GM19463 (cell line): ENCODE results near the gene BIRC3.
"Not testable (repeated sequence)": the region's sequence is repeated elsewhere in the genome, so short reads cannot be mapped to it uniquely, and the experiment has no call there.

Source experiments
- ATAC-seq: cut with Tn5 transposase; IDR thresholded peaks from one replicate; pipeline ENCODE4 v1.9.1; 2021; ENCODE audit warnings: mild to moderate bottlenecking, moderate library complexity; ENCODE audit not compliant: unreplicated experiment

BIRC3 gene

DNA sequence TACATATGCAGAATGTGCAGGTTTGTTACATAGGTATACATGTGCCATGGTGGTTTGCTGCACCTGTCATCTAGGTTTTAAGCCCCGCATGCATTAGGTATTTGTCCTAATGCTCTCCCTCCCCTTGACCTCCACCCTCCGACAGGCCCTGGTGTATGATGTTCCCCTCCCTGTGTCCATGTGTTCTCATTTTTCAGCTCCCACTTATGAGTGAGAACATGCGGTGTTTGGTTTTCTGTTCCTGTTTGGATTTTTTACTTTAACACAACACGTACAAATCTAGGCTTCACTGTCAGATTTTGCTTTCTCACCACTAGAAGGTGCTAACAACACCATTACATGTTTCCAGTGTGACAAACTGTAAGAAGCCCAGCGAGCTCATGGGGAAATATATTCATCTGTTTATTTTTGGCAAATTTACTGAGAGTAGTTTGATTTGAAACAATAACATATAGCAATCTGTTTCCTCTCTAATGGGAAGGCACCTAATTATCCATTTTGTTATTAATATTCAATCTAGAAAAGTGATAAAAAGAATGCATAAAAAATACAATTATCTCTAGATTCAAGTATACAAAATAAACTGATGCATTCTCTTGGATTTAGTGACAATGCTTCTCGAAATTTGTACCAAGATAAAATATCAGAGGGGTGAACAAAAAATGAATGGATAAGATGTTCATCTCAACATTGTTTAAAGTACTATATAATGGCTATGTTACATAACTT lies 23.2 kb upstream of the BIRC3 start:
- ATAC-seq: peak; percentile 94

- peak; percentile 35 for ATAC-seq
Observed at GRCh38 chr11:102295045-102295444, 22.2 kb upstream of the BIRC3 start.

DNA sequence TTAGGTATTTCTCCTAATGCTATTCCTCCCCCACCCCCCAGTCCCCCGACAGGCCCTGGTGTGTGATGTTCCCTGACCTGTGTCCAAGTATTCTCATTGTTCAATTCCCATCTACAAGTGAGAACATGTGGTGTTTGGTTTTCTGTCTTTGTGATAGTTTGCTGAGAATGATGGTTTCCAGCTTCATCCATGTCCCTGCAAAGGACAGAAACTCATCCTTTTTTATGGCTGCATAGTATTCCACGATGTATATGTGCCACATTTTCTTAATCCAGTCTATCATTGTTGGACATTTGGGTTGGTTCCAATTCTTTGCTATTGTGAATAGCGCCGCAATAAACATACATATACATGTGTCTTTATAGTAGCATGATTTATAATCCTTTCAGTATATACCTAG lies 20.5 kb upstream of the BIRC3 start:
- not testable (repeated sequence) for ATAC-seq

GRCh38 chr11:102300837-102301236 lies 16.4 kb upstream of the BIRC3 start:
- not testable (repeated sequence) for ATAC-seq

- no peak for ATAC-seq
Observed at GRCh38 chr11:102302241-102302640, 15.0 kb upstream of the BIRC3 start.

DNA sequence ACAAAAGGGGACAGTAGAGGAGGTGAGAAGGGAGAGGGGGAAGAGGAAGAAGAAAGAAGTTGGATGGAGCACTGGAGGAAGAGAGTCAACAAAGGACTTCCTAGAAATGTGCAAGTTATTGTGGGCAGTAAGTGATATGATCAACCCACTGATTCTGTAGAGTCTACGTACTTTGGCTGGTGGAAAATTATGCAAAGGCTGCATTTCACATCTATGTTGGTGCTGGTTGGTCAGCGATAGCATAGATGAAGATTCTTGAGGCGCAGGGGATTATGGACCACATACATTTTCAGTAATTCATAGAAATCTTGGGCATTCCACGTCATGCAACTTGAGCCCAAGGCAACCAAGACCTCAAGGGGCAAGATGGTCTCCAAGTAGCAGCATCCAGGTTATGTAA lies 12.6 kb upstream of the BIRC3 start:
- ATAC-seq: no peak

DNA sequence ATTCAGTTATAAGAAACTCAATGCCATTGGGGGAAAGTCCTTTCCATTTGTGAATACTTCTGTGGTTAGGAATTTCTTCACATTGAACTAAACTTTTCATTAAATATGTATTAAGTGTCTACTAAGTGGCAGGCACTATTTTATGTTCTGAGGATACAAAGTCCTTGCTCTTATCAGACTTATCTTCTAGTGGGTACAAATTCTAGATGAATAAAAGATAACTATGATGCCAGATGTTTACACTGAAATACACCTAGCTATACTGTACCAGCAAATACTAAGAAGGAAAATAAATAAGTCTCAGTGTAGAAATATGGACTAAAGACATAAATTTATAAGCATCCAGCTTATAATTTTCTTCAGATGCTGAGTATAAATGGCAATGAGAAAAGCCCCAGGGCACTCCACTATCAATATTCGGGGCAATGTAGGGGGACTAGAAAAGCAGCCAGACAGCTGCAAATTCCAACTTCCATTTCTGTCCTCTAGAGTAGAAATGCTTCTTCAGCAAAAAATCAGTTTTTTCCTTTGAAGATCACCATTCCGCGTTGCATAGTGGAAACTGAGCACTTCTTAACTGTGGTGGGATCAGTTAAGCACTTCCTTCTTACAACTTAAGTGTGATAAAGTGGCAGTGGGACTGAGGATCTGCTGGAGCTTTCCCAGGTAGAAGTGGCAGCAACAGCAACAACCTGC lies 11.8 kb upstream of the BIRC3 start:
- ATAC-seq: no peak

GRCh38 chr11:102306048-102306597 lies 11.2 kb upstream of the BIRC3 start:
- no peak for ATAC-seq

GRCh38 chr11:102306817-102307726 lies 10.2 kb upstream of the BIRC3 start:
- ATAC-seq: no peak

DNA sequence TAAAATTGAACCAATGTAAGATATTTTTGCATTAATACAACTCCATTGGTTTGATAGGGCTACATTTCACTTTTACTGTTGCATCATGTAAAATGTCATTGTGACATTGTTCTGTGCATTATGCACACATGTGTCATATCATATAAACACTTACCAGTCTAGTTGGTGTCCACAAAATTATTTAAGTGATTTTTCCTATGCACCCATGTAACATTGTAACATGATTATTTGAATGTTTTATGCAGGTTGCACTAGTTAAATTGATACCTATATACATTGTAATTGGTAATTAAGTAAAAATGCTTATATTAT lies 9.6 kb upstream of the BIRC3 start:
- no peak for ATAC-seq

GRCh38 chr11:102309621-102310541 lies 7.4 kb upstream of the BIRC3 start:
- ATAC-seq: no peak

GRCh38 chr11:102312667-102313066 lies 4.6 kb upstream of the BIRC3 start:
- ATAC-seq: no peak

DNA sequence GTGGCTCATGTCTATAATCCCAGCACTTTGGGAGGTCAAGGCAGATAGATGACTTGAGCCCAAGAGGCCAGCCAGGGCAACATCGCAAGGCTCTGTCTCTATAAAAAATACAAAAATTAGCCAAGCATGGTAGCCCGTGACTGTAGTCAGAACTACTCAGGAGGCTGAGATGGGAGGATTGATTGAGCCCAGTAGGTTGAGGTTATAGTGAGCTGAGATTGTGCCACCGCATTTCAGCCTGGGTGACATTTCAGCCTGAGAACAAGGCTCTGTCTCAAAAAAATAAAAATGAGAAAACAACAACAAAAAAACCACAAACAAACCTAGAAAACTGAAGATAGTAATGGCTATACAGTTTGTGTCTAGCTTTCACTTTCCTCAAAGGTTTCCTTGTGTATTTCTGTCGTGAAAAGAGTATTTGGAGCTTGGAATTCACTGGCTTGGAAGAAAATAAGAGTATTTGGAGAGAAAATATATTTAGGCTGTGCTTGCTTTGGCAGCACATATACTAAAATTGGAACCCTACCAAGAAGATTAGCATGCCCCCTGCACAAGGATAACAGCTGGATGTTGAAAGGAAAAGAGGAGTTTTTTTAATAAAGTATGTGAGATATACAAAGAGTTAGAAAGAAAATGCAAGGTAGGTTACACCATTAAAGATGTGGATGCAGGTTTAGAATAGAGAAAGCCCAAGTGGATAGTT lies 3.9 kb upstream of the BIRC3 start:
- no peak for ATAC-seq

GRCh38 chr11:102314784-102315183 lies 2.5 kb upstream of the BIRC3 start:
- ATAC-seq: no peak

DNA sequence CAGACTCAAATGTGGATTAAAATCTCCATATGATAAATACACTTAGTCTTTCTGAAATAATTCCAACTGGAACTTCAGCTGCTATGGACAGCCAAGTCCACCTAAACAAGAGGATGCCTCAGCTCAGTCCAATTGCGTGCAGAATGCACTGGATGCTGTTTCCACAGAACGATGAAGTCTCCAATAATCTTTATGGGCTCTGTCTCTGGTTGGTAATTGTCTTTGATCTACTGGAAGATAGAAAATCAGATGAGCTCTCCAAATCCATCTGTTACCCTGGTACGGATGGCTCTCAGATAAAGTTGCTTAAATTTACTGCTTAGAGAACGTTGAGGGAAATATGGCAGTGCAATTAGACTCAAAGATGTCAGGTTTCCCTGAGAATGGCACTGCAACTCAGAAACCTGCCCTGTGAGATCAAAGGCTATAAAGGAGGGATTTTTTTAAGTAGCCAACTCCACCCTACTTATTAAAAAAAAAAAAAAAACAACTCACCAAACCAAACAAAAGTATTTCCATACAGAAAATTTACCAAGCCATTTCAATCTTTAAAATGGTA lies 859 bp upstream of the BIRC3 start:
- no peak for ATAC-seq

GRCh38 chr11:102317768-102318103 lies 452 bp downstream of the BIRC3 start:
- no peak for ATAC-seq

DNA sequence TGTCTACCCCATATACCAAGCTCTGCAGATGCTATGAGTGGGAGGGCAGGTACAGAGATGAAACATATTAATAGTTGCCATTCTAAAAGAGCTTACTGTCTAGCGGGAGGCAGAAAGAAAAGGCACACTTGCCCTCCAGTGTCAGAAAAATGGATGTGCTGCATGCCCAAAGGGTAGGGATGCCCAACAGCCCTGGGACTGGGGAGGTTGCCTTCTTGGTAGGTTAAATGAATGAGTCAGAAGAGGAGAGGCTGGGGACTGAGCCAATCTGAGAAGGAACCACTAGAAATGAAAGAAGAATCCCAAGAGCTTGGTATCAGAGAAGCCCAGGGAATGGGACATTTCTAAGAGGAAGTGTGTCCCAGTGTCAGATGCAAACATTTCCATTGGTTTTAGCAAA lies 1.2 kb downstream of the BIRC3 start:
- ATAC-seq: peak; percentile 11

GRCh38 chr11:102319544-102319943 lies 2.3 kb downstream of the BIRC3 start:
- no peak for ATAC-seq

- ATAC-seq: no peak
Observed at GRCh38 chr11:102320188-102320587, 2.9 kb downstream of the BIRC3 start.

DNA sequence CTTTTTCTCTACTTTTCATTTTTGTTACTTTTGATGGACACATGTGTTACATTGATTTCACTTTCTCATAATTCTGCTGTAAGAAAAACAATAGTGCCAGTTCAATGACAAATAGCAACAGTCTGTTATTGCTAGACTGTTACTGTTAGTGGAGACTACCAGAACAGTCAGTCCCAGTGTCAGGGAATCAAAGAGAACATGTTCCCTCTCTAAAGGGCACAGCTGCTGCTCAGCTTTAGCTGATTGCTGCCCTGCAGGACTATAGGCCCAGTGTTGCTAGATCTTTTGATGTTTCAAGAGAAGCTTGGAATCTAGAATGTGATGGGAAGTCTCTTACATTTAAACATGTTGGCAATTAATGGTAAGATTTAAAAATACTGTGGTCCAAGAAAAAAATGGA lies 3.4 kb downstream of the BIRC3 start:
- ATAC-seq: no peak
